ENCODE measurements around the gene SFT2D3.

The SFT2D3 gene

DNA sequence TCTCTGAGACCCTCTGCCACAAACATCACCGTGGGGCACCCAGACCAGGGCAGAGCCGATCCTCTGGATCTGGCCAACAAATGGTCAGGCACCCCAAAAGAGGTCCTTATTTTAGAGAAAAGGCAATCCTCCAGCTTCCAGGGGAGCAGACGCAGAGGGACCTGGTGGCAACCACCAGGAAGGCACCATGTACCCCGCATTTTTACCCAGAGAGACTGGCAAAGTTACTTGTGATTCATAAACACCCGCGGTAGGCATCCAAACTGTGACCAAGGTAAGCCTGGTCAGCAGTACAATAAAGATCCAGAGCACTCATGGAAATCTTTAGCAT, 36.4 kb upstream of the SFT2D3 start:
- no peak for DNase-seq

DNA sequence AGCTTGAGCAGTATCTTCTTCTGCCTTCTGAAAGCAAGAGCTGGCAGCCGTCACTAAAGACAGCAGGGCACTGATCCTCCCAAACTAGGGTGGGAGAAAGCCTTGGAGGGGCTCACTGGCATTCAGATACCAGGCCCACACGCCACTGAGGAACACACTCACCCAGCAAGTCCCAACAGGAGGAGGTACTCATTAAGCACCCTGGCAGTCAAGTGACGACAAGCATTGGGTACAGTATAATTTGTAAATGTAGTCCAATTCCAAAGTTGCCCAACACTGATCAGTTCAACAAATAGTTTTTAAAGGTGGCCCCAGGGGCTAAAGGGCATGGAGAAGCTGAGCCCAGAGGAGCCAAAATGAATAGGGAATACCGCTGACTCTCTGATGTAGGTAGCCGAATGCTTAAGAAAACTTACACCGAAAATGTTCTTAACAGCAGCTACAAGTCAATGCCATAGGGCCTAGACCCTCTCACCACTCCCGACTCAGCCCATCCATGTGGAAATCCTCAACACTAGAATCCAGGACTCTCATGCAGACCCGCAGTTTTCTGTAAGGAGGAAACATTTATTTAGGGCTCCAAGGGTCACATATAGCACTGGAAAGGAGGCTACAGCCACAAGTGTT, 35.9 kb upstream of the SFT2D3 start:
- DNase-seq: no peak

DNA sequence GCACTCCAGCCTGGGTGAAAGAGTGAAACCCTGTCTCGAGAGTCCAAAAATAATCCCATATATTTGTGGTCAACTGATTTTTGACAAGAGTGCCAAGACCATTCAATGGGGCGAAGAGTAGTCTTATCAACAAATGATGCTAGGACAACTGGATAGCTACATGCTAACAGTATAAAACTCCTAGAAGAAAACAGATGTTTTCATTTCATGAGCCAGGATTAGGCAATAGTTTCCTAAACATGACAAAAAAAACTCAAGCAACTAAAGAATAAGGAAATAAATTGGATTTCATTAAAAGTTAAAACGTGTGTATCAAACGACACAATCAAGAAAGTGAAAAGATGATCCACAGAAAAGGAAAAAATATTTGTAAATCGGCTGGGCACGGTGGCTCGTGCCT, 32.2 kb upstream of the SFT2D3 start:
- DNase-seq: no peak

DNA sequence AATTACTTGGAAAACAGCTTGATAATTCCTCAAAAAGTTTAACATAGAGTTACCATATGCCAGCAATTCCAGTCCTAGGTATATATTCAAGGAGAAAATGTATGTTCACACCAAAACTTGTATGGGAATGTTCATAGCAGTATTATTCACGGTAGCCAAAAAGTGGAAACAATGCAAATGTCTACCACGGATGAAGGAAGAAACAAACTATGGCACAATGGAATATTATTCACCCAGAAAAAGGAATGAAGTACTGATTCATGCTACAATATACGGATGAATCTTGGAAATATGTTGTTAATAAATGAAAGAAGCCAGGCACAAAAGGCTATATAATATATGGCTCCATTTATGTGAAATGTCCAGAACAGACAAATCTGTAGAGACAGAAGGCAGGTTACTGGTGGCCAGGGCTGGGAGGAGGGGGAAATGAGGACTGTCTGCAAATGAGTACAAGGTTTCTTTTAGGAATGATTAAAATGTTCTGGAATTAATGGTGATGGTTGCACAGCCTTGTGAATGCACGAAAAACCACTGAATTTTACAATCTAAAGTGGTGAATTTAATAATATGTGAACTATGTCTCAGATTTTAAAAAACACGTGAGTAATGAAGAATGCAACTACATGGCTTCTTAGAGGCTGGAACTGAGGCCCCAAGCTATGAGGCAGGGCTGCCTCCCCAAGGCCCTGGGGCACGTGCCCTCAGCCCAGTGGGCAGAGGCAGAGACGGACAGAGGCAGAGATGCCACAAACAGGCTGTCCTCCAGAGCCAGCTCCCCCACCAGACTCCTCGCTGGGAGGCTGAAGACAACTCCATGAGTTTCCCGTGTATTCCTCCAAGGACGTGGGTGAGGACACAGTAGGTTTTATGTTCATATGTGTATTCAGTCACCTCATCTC, 31.0 kb upstream of the SFT2D3 start:
- no peak for DNase-seq

DNA sequence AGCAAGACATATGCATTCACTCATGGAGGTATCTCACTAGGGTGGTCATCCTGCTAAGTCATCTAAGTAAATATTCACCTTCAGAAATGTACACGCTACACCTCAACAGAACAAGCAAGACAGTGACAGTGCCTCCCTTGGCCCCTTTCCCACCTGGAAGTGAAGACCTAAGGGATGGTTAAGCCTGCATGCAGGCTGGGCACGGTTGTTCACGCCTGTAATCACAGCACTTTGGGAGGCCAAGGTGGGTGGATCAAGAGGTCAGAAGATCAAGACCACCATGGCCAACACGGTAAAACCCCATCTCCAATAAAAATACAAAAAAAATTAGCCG, 30.4 kb upstream of the SFT2D3 start:
- DNase-seq: no peak

DNA sequence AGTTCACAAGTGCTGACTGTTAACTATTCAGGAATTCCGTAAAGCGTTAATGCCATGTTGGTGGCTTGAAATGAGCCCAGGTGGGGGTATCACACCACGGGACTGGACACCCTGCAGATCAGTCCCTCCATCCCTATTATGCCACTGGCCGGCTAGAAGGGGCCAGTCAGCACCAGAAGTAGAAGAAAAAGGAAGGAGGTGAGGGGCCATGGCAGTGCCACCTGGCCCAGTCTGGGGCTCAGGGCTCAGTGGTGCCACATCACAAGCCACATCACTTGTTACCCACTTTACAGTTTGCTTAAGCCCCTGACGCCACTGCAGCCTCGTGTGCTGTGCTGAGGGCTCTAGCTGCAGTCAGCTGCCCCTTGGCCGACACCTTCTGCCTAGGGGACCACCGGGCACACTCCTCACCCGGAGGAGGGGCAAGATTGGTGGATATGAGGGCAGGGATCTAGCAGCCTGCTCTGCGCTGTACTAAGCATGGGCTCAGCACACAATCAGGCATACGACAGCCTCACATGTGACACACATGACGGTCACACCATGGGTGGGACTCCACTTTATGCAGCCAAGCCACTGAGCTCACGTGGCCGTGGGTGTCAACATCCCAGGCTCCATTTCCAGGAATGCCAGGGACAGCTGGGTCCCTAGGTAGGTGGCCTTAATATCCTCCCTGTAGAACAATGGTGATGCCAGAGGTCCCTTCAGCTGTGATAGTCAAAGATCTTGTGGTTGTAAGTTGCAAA, 29.6 kb upstream of the SFT2D3 start:
- no peak for DNase-seq

DNA sequence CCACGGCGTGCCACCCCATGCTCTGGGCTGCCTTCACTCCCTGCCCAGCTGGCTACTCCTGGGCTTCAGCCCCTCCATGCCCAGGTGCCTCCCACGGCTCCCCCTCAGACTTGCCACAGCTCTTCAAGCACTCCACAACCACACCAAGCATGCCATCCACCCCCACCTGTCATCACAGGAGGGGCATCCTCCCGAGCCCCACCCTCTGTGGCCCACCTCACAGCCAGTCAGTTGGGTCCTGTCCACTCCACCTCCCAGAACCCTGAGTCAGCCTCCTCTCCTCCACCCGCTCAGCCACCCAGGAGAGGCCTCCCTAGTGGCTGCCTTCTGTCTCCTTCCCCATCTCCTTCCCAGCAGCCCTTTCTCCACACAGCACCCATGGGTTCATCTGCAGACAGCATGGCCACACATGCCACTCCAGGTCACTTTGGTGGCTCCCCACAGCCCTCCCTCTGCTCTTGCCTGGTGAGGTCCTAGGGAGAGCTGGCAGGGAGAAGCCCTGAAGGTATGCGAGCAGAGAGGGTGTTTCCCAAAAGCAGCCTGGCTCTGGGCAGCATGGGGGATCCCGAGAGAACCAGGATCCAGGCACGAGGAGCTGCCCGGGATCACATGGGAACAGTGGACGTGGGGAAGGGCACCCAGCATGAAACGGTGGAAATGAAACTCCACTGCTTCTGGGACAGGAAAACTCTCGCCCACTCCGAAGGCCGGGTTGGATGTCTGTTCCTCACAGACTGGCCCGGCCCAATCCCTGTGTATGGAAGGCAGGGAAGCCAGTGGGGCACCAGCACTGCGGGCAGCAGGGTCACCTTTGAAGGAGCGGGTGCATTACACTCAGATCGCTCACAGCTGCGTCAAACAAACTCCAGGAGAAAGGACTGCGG, 28.7 kb upstream of the SFT2D3 start:
- DNase-seq: no peak

DNA sequence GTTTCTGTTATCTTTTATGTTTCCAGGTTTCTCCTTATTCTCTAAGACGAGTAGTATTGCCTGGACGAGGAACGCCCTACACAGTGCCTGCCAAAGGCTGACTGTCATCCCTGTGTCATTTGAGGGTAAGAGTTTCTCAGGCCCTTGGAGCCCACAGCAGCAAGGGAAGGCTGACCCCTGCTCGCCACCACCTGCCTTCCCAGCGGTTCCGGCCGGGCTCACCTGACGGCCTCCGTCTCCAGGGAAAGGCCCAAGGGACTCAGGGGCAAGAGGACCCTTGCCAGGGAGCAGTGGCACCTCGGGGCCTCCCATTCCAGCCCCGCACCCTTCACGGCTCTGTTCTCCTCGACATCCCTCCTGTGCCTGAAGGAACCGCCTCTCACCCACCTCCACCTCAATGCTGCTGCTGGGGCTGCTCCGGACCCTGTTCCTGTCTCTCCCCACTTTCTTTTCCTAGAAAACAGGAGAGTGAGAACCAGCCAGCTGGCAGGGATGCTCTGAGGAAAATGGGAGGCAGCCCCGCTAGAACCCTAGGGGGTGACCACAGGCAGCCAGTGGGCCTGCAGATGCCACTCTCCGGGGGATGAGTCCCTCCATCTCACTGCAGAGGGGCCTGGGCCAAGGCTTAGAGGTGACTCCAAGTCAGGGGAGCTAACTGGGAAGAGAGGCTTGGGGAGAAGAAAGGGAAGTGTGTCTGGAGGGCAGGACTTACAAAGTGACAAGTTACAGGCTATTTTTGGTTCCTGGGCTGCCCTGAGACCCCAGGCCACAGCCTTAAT, 27.8 kb upstream of the SFT2D3 start:
- DNase-seq: no peak

DNA sequence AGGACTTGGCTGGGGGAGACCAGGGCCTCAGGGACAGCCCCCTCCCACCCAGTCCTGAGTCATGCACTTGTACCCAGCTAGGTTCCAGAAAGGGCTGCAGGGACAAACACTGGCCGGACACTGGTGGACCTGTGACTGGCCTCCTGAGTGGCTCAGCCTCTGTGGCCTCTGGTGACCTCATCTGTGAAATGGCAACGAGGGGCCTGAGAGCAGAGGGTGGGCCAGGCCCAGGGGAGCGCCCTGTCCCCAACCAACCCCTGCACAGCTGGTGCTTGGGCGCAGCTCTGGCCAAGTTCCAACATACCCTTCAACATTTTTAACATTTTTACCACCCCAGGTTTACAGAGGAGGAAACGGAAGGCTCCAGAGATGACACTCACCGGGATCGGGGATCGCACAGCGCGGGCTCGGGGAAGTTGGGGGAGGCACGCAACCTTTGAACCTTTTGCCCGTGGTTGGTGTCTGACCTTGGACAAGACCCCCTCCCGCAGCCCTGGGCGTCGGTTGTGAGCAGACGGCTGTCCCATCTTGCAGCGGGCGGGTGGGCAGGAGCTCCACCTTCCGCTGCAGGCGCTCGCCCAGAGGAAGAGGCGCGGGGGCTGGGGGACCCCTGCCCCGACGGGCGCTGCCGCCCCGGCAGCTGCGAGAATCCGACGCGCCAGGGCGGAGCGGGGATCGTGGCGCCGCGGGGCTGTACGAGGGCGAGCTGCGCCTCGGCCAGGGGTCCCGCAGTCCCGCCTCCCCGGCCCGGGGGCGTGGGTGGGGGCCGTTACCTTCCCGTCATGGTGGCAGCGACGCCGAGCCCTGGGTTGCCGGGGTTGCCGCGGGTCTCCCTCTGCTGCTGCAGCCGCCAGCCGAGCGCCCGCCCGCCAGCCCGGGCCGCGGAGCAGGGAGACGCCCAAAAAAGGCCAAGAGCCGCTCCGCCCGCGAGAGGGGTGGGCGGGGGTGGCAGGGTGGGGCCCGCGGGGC, 26.8 kb upstream of the SFT2D3 start:
- peak; percentile 46 for DNase-seq

DNA sequence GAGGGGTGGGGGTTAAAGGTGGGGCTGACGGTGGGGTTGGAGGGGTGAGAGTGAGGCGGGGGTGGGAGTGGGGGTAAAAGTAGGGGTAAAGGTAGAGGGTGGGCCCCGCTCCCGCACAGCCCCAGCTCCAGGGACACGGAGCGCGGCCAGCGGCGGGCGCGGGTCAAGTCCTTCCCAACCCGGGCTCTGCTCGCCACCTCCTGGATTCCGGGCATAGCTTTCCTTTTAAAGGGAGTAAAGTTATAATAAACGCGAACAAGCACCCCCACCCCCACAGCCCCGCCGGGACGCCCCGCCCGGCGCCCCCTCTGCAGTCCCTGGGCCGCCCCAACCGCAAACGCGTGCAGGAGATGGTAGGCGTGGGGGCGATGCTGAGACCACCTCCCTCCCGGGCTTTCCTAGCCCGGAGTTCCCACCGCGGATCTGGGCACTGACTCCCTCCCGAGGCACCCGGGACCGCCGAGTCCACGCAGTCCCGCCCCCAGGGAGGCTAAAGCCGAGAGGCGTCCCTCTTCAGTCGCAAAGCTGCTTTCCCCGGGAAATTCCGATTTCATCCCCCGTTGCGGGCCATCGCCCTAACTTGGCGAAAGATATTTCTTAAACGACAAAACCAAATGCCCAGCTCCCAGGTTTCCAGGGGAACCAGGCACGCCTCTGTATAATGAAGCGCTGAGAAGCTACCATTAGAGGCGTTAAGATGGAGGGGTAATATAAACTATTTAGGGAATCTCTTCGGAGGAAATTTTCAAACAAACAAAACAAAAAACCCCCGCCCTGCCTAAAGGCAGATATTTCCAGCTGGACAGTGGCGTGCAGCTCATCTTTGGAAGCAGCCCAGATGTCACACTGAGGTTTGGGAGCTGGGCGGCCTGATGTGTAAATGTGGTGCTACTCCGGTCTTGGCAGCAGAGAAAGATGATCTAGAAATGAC, 25.7 kb upstream of the SFT2D3 start, which contains the start of gene LIMS2:
LIMS2 (minus strand) TSS at position 200 of the 931 bp plus-strand sequence. CDS start 506 bp downstream, outside the sequence.
- DNase-seq: no peak

DNA sequence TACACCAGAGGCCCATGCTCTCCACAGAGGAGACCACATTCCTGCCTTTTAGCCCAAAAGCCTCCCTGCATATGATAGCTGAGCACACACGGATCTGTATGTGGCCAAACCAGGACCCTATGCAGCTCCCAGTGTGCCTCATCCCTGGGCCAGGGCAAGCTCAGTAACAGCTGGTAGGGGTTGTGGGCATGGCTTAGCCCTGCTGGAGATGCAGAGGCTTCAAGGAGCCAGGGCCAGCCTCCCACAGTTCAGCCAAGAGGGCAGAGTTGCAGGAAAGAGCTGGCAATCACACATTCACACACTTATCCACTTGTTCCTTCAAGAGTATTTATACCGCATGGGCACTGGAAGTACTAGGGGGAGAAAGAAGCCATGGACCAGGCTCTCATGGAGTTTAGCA, 24.4 kb upstream of the SFT2D3 start:
- no peak for DNase-seq

DNA sequence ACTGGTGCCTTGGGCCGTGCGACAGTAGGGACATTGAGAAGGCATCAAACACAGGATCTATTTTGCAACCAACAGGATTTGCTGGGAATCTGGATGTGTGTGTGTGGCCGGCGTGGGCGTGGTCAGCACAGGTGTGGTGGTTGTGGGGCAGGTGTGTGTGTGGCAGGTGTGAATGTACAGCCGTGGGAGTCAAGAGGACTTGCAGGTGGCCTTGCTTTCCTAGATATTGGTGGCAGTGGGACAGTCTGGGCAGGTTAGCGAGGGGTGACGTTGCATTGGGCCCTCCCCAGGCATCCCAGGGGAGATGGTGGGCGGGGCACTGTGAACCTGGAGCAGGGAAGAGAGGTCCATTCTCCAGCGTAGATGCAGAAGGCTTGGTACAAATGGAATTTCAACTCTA, 22.8 kb upstream of the SFT2D3 start:
- no peak for DNase-seq

DNA sequence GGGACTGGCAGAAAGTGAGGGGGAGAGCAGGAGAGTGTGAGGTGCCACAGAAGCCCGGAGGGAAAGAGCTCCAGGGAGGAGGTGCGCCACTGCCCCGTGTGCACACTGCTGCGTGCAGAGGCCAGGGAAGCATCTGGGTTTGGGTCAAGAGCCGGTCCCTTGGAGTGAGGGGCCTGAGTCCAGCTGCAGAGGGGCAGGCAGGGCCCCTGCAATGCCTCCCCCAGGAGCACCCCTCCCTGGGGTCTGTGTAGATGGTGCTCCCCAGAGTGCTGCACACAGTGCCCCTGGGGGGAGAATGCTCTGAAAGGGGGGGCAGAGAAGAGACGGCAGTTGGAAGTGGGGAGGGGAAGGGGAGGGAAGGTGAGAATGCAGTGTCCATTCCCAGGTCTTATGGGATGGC, 22.3 kb upstream of the SFT2D3 start:
- no peak for DNase-seq

DNA sequence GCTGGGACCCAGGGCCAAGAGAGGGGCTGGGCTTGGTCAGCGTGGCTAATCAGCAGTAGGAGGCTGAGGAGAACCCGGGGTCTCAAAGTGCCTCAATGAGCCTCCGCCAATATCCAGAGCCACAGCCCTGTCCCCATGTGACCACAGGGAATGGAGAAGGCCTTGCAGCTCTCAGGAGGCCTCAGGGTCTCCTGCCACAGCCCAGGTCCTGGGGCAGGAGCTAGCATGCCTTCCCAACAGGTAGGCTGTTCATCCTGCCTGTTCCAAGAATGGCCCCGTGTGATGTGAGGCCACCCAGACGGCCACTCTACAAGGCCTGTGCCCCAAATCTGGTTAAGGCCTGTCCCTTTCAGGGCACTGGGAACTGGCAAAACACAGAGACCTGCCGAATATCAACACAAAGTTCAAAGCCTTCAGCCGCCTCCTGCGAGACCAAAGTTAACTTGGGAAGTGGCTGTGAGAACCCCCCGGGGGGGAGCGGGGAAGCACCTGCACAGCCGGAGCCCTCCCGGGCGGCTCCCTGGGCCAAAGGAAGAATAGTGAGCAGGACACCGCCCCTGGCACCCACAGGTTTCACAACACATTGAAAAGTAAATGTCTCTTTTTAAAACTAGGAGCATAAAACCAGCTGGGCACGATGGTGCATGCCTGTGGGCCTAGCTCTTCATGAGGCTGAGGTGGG, 21.5 kb upstream of the SFT2D3 start:
- no peak for DNase-seq

DNA sequence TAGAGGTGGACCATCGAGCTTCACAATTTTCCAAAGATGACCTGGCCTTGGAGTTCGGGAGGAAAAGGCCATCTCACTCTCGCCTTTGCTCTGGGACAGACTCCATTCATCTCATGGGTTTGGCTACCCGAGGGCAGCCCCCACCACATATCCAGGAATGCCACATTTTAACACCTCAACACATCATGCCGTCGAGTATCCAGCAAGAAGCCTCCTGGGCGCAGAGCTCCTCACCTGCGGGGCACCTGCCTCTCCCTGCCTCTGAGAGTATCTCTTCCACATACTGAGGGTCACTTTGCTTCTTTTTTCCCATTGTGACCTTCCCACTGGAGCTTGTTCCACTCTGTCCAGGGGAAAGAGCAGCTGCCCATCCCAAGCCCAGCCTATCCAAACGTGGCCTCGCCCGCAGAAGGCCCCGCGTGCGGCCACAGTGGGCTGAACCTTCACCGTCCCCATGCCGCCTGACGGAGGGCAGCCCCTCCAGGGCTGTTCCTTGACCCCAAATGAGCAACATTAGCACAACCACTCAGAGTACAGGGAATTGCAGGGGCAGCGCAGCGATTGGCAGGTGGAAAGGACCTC, 20.5 kb upstream of the SFT2D3 start:
- no peak for DNase-seq

DNA sequence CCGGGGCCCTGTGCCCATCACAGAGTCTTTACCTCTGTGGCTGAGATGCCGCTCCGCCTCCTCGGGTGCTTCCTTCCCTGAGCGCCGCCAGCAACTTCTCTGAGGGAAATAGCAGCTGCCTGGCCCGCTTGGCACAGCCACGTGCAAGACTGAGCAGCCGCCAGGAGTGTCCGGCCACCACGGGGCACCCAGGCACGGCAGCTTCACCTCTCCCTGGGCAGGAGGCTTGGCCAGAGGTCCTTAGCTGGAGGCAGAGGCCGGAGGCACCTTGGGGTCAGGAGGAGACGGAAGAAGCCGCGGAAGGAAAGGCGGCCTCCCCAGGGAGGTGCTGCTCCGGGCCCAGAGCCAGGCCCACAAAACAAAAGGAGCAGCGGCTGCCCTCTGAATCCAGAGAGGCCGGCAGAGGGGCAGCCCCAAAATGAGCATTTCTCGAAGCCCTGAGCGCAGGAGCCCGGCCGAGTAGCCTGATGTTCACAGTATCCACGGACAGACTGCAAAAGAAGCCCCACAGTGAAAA, 20.0 kb upstream of the SFT2D3 start:
- DNase-seq: no peak

DNA sequence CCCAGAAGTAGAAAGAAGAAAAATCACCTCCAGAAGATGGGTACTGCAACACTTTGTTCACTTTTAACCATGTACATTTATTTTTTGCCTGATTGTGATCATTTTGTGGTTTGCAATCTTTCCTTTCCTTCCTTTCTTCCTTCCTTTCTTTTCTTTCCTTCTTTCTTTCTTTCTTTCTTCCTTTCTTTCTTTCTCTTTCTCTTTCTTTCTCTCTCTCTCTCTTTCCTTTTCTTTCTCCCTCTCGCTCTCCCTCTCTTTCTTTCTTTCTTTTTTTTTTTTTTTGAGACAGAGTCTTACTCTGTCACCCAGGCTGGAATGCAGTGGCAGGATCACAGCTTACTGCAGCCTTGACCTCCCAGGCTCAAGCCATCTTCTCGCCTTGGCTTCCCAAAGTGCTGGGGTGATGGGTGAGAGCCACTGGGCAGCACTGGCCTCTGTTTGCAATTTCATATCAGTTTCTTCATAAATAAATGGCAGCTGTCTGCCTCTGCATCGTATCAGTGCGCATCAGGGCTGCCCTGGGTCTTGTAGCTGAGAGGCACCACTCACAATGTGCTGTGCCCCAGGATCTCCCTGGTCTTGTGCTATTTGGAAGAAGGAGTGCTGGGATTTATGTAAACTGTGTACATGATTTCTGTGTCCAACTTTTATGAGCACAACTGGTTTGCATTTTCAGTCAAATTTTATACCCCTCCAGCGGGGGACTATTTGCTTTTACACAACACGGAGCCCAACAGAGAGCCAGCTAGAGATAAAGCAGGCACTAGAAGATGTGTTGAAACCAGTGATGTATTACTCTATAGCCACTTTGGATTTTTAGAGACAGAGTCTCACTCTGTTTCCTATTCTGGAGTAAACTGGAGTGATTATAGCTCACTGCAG, 19.1 kb upstream of the SFT2D3 start:
- DNase-seq: no peak
